Ishikawa (cell line): ENCODE data around the gene TMEM191C.

Source experiments
- CEBPB ChIP-seq: IDR thresholded peaks from 2 replicates; pipeline ENCODE4 v1.6.1; 2012
- CREB1 ChIP-seq: IDR thresholded peaks from 2 replicates; pipeline ENCODE4 v1.6.1; 2012; ENCODE audit warnings: low read depth
- EGR1 ChIP-seq: IDR thresholded peaks from 2 replicates; pipeline ENCODE4 v1.6.1; 2012
- EP300 ChIP-seq: IDR thresholded peaks from 2 replicates; pipeline ENCODE4 v1.6.1; 2012; ENCODE audit warnings: borderline replicate concordance
- MAX ChIP-seq: IDR thresholded peaks from 2 replicates; pipeline ENCODE4 v1.6.1; 2012
- NFIC ChIP-seq: IDR thresholded peaks from 2 replicates; pipeline ENCODE4 v1.6.1; 2012
- RAD21 ChIP-seq: IDR thresholded peaks from 2 replicates; pipeline ENCODE4 v1.6.1; 2012; ENCODE audit warnings: low read depth
- REST ChIP-seq: IDR thresholded peaks from 2 replicates; pipeline ENCODE4 v1.6.1; 2012; ENCODE audit warnings: low read depth, mild to moderate bottlenecking
- TAF1 ChIP-seq: IDR thresholded peaks from 2 replicates; pipeline ENCODE4 v1.6.1; 2012; ENCODE audit warnings: low read depth, mild to moderate bottlenecking
- TCF12 ChIP-seq: IDR thresholded peaks from 2 replicates; pipeline ENCODE4 v1.6.1; 2012; ENCODE audit warnings: low read depth
- USF1 ChIP-seq: IDR thresholded peaks from 2 replicates; pipeline ENCODE4 v1.6.1; 2012
- YY1 ChIP-seq: IDR thresholded peaks from 2 replicates; pipeline ENCODE4 v1.6.1; 2012; ENCODE audit warnings: low read depth

- TF ChIP-seq EP300 = no peak
- no peak for TF ChIP-seq YY1
- no peak for TF ChIP-seq REST
- TF ChIP-seq MAX = no peak
- TF ChIP-seq CREB1 = no peak
- TF ChIP-seq NFIC = no peak
- no peak for TF ChIP-seq EGR1
- no peak for TF ChIP-seq TCF12
- no peak for TF ChIP-seq RAD21
- TF ChIP-seq USF1 = no peak
- no peak for TF ChIP-seq TAF1
- no peak for TF ChIP-seq CEBPB
Measured at GRCh38 chr22:21448627-21449416, 18.4 kb upstream of the TMEM191C start.
